Colon (tissue), 2 donors: ENCODE measurements around the gene MAK.
"Not testable (repeated sequence)": the region's sequence is repeated elsewhere in the genome, so short reads cannot be mapped to it uniquely, and the experiment has no call there.

Source experiments
- FAIRE-seq: peaks from 2 replicates; lab custom pipeline; 2012; peaks lifted over from hg19 to GRCh38; lab: Jason Lieb, UNC
- donor health status: control.
- donor health status: control.

Gene MAK

GRCh38 chr6:10725044-10725443 lies 113.3 kb downstream of the MAK start:
- no peak for FAIRE-seq

GRCh38 chr6:10723567-10723881 lies 114.8 kb downstream of the MAK start:
- no peak for FAIRE-seq

DNA sequence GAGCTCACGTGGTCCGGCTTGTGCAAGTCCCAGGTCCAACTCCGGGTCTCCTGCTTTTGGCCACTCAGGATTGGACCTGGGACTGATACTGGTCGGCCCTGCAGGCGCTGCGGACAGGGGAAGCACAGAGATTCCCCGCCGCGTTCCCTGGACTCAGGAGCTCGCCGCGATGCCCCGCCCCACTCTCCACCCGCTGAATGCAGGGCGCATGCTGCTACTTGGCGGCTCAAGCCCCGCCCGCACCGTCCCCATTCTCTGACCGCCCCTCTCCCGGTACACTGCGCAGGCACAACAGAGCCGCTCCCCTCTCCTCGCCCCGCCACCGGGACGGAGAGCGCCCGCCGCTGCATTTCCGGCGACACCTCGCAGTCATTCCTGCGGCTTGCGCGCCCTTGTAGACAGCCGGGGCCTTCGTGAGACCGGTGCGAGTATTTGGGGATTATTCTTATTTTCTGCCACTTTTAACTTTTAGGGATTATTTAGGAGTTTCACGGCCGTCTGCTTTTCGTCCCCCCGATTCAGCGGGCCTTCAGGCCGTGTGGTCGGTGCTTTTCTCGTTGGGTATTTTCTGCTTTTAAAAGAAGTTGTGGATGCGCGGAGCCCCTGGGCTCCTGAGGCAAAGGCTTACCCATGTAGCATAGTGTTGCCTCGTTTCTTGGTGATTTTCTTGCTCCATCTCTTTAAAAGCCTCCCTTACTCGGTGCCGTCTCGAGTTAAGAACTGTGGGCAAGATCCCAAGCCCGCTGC lies 115.3 kb downstream of the MAK start, which contains the start of gene TMEM14C:
TSS of gene TMEM14C (plus strand) at position 251 of the 747 bp plus-strand sequence. CDS start 1,544 bp downstream, outside the sequence.
- FAIRE-seq = no peak

DNA sequence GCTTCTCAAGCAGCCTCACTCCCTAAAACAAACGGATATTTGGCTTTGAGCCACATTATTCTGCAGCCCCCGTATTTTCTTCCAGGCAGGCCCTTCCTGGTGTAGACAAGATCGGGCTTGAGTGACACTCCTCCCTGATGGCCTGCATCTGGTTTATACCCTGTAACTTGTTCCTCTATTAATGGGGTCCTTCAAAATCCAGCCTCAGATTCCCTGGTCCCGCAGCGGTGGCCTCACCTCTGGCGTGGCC lies 115.8 kb downstream of the MAK start:
- no peak for FAIRE-seq

DNA sequence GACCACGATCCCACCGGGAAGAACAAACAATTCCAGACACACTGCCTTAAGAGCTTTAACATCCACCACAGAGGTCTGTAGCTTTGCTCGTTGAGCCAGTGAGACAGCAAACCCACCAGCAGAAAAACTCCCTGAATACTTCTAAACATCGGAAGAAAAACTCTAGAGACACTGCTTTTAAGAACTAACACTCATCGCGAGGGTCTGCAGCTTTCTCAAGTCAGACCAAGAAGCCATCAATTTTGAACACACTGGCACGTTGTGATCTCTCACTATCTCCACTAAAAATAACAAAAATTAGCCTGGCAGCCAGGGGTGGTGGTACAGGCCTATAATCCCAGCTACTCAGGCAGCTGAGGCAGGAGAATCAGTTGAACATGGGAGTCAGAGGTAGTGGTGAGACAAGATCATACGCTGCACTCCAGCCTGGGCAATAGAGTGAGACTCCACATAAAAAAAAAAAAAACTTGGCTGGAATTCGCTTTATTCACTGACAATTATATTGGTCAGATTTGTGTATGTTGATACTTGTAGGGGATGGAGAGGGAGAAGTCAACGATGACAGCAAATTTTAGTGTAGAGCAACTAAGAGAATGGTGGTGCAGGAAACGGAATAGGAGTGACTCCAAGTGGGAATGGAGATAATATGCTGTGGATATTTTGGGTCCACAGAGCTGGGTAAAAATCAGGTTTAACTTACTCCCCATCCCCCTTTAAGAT lies 116.3 kb downstream of the MAK start:
- no peak for FAIRE-seq

DNA sequence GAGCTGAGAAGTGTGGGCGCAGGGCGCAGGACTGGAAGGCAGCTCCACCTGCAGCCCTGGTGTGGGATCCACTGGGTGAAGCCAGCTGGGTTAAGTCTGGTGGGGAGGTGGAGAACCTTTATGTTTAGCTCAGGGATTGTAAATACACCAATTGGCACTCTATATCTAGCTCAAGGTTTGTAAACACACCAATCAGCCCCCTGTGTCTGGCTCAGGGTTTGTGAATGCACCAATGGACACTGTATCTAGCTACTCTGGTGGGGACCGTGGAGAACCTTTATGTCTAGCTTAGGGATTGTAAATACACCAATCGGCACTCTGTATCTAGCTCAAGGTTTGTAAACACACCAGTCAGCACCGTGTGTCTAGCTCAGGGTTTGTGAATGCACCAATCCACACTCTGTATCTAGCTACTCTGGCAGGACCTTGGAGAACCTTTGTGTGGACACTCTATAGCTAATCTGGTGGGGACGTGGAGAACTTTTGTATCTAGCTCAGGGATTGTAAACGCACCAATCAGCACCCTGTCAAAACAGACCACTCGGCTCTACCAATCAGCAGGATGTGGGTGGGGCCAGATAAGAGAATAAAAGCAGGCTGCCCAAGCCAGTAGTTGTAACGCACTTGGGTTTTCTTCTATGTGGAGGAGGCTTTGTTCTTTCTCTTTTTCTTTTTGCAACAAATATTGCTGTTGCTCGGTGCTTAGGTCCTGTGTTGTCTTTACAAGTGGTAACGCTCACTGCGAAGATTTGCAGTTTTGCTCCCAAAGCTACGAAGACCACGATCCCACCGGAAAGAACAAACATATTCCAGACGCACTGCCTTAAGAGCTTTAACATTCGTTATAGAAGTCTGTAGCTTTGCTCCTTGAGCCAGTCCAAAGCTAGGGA lies 117.1 kb downstream of the MAK start:
- not testable (repeated sequence) for FAIRE-seq

GRCh38 chr6:10720265-10720959 lies 117.9 kb downstream of the MAK start:
- FAIRE-seq = no peak

- no peak for FAIRE-seq
Measured at GRCh38 chr6:10719964-10720264, 118.4 kb downstream of the MAK start.

DNA sequence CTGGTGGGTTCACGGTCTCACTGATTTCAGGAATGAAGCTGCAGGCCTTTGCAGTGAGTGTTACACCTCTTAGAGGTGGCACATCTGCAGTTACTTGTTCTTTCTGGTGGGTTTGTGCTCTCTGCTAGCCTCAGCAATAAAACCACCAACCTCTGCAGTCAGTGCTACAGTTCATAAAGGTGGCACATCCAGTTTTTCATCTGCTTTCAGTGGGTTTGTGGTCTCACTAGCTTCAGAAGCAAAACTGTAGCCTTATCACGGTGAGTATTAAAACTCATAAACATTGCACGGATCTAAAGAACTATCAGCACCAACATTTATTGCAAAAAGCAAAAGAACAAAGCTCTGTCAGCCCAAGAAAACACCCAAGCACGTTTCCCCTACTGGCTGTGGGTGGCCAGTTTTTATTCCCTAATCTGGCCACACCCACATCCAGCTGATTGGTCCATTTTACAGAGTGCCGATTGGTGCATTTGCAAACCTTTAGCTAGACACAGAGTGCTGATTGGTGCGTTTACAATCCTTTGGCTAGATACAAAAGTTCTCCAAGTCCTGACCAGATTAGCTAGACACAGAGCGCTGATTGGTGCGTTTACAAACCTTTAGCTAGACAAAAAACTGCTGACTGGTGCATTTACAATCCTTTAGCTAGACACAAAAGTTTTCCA lies 118.9 kb downstream of the MAK start:
- no peak for FAIRE-seq

- FAIRE-seq = no peak
Measured at GRCh38 chr6:10713962-10714361, 124.4 kb downstream of the MAK start.
